Tibial artery (tissue), 4 donors: ENCODE results near the gene LRRC18.

Source experiments
- DNase-seq, 2 donors: peaks; one replicate each; pipeline ENCODE4 v3.0.0-alpha.2; 2019
- H3K27ac ChIP-seq, 2 donors: fragments of 200-600 bp; sonication (generic) in 1 of 2; 1 replicate in 1 of 2; 2 replicates in 1 of 2; pipeline ENCODE4 v1.5.1; 2018 to 2019; ENCODE audit warnings: mild to moderate bottlenecking in 1 of 2
- H3K27me3 ChIP-seq, 2 donors: fragments of 200-600 bp; sonication (generic) in 1 of 2; one replicate each; pipeline versions ENCODE4 v1.5.1 to v1.6.0; 2016 to 2019
- H3K36me3 ChIP-seq, 3 donors: fragments of 200-600 bp; sonication (generic) in 2 of 3; one replicate each; pipeline ENCODE4 v1.5.1; 2016 to 2019; ENCODE audit warnings: mild to moderate bottlenecking in 2 of 3
- H3K4me1 ChIP-seq, 4 donors: fragments of 200-600 bp; sonication (generic) in 2 of 4; 1 replicate in 3 of 4; 2 replicates in 1 of 4; pipeline ENCODE4 v1.5.1; 2016 to 2019
- H3K4me3 ChIP-seq, 2 donors: fragments of 200-600 bp; sonication (generic) in 1 of 2; 1 replicate in 1 of 2; 2 replicates in 1 of 2; pipeline ENCODE4 v1.5.1; 2018 to 2019; ENCODE audit warnings: mild to moderate bottlenecking in 2 of 2
- H3K9me3 ChIP-seq, 3 donors: fragments of 200-600 bp; sonication (generic) in 1 of 3; one replicate each; pipeline ENCODE4 v1.5.1; 2016 to 2019
- CTCF ChIP-seq, 2 experiments: fragments of 200-600 bp in 1 of 2; fragments of 450-650 bp in 1 of 2; IDR thresholded peaks; one replicate each; pipeline ENCODE4 v1.5.1; 2017 to 2019; ENCODE audit warnings: antibody characterized with exemption in 2 of 2, mild to moderate bottlenecking in 1 of 2, moderate library complexity in 1 of 2
- intact Hi-C: fragments of 100-400 bp; cut with DNase I; formaldehyde crosslinking; loops from one replicate; pipeline ENCODE4 v1.15.0; 2023; ENCODE audit warnings: low total_unique reads

The LRRC18 gene

GRCh38 chr10:48906841-48907240 is 32.8 kb downstream of the LRRC18 start:
- H3K4me1 ChIP-seq, result no peaks in the 10 kb centered on the region
- no peaks in the 10 kb centered on the region for H3K9me3 ChIP-seq
- no peak overlapping the region for H3K4me3 ChIP-seq
- TF ChIP-seq CTCF (IDR thresholded peaks at IDR 0.05), result no peak
- H3K36me3 ChIP-seq, result no peaks in the 10 kb centered on the region
- no peak for DNase-seq
- no peak overlapping the region for H3K27ac ChIP-seq
- no peaks in the 10 kb centered on the region for H3K27me3 ChIP-seq
- intact Hi-C loops, result no loop called here

- no peak for DNase-seq
- H3K27ac ChIP-seq, result no peak overlapping the region
- no peaks in the 10 kb centered on the region for H3K27me3 ChIP-seq
- H3K36me3 ChIP-seq, result no peaks in the 10 kb centered on the region
- H3K4me3 ChIP-seq, result no peak overlapping the region
- no peaks in the 10 kb centered on the region for H3K9me3 ChIP-seq
- intact Hi-C loops, result no loop called here
- H3K4me1 ChIP-seq, result no peaks in the 10 kb centered on the region
- no peak for TF ChIP-seq CTCF (IDR thresholded peaks at IDR 0.05)
Observed at GRCh38 chr10:48905311-48905710, 34.3 kb downstream of the LRRC18 start.

DNA sequence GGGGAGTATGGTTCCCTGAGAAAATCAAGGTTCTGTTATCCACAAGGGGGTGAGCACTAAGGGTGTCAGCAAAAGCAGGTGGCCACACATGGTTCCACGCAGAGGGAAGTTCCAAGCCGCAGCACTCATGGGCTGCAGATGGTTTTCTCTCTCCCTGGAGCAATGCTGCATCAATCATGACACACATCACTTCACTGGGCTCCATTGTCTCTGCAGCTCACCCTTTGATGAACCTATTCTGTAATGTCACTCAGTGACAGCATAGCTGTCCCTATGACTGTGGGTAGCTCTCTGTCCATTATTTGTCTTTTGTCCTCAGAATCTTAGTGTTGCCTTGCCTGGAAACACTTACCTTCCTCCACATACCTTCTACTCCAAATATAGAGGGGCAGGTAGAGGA is 34.8 kb downstream of the LRRC18 start:
- no peak for TF ChIP-seq CTCF (IDR thresholded peaks at IDR 0.05)
- Histone ChIP-seq H3K4me1 (no peaks in the 10 kb centered on the region), H3K36me3 (no peaks in the 10 kb centered on the region), H3K27me3 (no peaks in the 10 kb centered on the region), H3K27ac (no peak overlapping the region), H3K4me3 (no peak overlapping the region), H3K9me3 (no peaks in the 10 kb centered on the region)
- DNase-seq, result no peak
- intact Hi-C loops, result no loop called here

- TF ChIP-seq CTCF (IDR thresholded peaks at IDR 0.05), result no peak
- DNase-seq, result no peak
- H3K36me3 ChIP-seq, result no peaks in the 10 kb centered on the region
- H3K4me3 ChIP-seq, result no peak overlapping the region
- H3K27me3 ChIP-seq, result no peaks in the 10 kb centered on the region
- no peak overlapping the region for H3K27ac ChIP-seq
- H3K4me1 ChIP-seq, result no peaks in the 10 kb centered on the region
- intact Hi-C loops, result no loop called here
- no peaks in the 10 kb centered on the region for H3K9me3 ChIP-seq
Observed at GRCh38 chr10:48903151-48903550, 36.5 kb downstream of the LRRC18 start.

GRCh38 chr10:48902096-48902495 is 37.5 kb downstream of the LRRC18 start:
- no peak for DNase-seq
- H3K4me1 ChIP-seq, result no peaks in the 10 kb centered on the region
- H3K4me3 ChIP-seq, result no peak overlapping the region
- no peak overlapping the region for H3K27ac ChIP-seq
- H3K36me3 ChIP-seq, result no peaks in the 10 kb centered on the region
- TF ChIP-seq CTCF (IDR thresholded peaks at IDR 0.05), result no peak
- no peaks in the 10 kb centered on the region for H3K27me3 ChIP-seq
- intact Hi-C loops, result no loop called here
- no peaks in the 10 kb centered on the region for H3K9me3 ChIP-seq

DNA sequence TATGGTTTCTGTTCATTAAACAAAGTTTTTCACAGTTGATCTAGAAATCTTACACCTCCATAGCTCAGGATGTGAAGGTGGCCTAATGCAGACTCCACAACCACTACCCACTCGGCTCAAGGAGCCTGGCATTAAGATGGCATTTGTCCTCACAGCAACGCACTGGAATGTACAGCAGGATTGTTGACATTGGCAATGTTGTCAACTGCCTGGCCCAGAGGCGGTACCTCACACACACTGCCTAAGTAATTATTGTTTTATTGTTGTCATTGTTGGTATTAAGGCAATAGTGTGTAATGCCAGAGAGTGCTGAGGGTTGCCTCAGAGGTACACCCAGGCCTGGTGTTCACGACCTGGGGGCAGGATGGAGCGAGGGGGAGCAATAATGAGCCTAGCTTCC is 38.3 kb downstream of the LRRC18 start:
- no peak for TF ChIP-seq CTCF (IDR thresholded peaks at IDR 0.05)
- DNase-seq, result no peak
- intact Hi-C loops, result no loop called here

More for the DNA sequence above, 38.3 kb downstream of the LRRC18 start:
- no peak overlapping the region for H3K4me3 ChIP-seq
- no peaks in the 10 kb centered on the region for H3K27me3 ChIP-seq
- no peaks in the 10 kb centered on the region for H3K36me3 ChIP-seq
- H3K27ac ChIP-seq, result no peak overlapping the region
- no peaks in the 10 kb centered on the region for H3K9me3 ChIP-seq
- no peaks in the 10 kb centered on the region for H3K4me1 ChIP-seq
